SK-N-SH (cell line): ENCODE results near the gene UQCR10. TPM values are rescaled to one million over a fixed set of nuclear protein-coding genes. Genes with fewer than 3 reads are reported as not detected.

Source experiments
- CTCF ChIA-PET: fragments of 300-600, 350-600 bp; formaldehyde crosslinking; extraction: SDS; loops from one replicate; lab custom pipeline; 2021; lab: Yijun Ruan, JAX
- POLR2A ChIA-PET: fragments of 350-600 bp; sonication (Branson Sonifier 250); formaldehyde crosslinking; extraction: SDS; loops from one replicate; lab custom pipeline; 2020; ENCODE audit warnings: antibody characterized with exemption, inconsistent platforms; lab: Yijun Ruan, JAX
- DNase-seq: peaks from one replicate; pipeline ENCODE4 v3.0.0; 2012
- H2AFZ ChIP-seq: fragments of 200-600 bp; sonication (generic); 2 replicates; pipeline ENCODE4 v1.8.1; 2016; ENCODE audit warnings: antibody characterized with exemption, mild to moderate bottlenecking, low read depth
- H3F3A ChIP-seq: fragments of 200-600 bp; sonication (generic); replicated peaks from 2 replicates; pipeline ENCODE3; 2016; ENCODE audit warnings: antibody characterized with exemption, mild to moderate bottlenecking; ENCODE audit not compliant: insufficient read depth
- H3K27ac ChIP-seq, 2 experiments: fragments of 200-500 bp in 1 of 2; fragments of 200-600 bp in 1 of 2; sonication (Bioruptor generic) in 1 of 2; sonication (generic), shearing (Covaris generic) in 1 of 2; 2 replicates each; pipeline versions ENCODE4 v1.5.1 to v1.6.1; 2014 to 2016; ENCODE audit warnings: low read depth in 2 of 2, inconsistent platforms in 1 of 2, low read length in 1 of 2, mild to moderate bottlenecking in 1 of 2, mixed read lengths in 1 of 2
- H3K27me3 ChIP-seq: fragments of 200-600 bp; sonication (generic), shearing (Covaris generic); 2 replicates; pipeline ENCODE4 v1.6.1; 2016; ENCODE audit warnings: mixed run types; ENCODE audit not compliant: insufficient read depth
- H3K36me3 ChIP-seq, 2 experiments: fragments of 200-500 bp in 1 of 2; fragments of 200-600 bp in 1 of 2; sonication (Bioruptor generic) in 1 of 2; sonication (generic) in 1 of 2; replicated peaks in 1 of 2; 2 replicates each; pipeline versions ENCODE3 to v1.5.1; 2014 to 2016; ENCODE audit warnings: low read length in 1 of 2, mild to moderate bottlenecking in 1 of 2; ENCODE audit not compliant: insufficient read depth in 2 of 2, control insufficient read depth in 1 of 2
- H3K4me1 ChIP-seq, 2 experiments: fragments of 200-500 bp in 1 of 2; fragments of 200-600 bp in 1 of 2; sonication (Bioruptor generic) in 1 of 2; sonication (generic), shearing (Covaris generic) in 1 of 2; 2 replicates each; pipeline versions ENCODE4 v1.5.1 to v1.6.1; 2014 to 2016; ENCODE audit warnings: low read depth in 1 of 2, low read length in 1 of 2, mixed run types in 1 of 2; ENCODE audit not compliant: insufficient read depth in 2 of 2, control insufficient read depth in 1 of 2
- H3K4me2 ChIP-seq: fragments of 200-600 bp; sonication (generic), shearing (Covaris generic); 2 replicates; pipeline ENCODE4 v1.6.1; 2017; ENCODE audit warnings: mixed run types
- H3K4me3 ChIP-seq, 2 experiments: fragments of 200-500 bp in 1 of 2; fragments of 200-600 bp in 1 of 2; sonication (Bioruptor generic) in 1 of 2; sonication (generic), shearing (Covaris generic) in 1 of 2; 2 replicates each; pipeline versions ENCODE4 v1.5.1 to v1.8.1; 2014 to 2016; ENCODE audit warnings: low read depth in 2 of 2, inconsistent platforms in 1 of 2, low read length in 1 of 2, mild to moderate bottlenecking in 1 of 2, mixed read lengths in 1 of 2, moderate library complexity in 1 of 2
- H3K79me2 ChIP-seq: fragments of 200-600 bp; sonication (generic); 2 replicates; pipeline ENCODE4 v1.8.1; 2017; ENCODE audit warnings: mild to moderate bottlenecking; ENCODE audit not compliant: insufficient read depth
- H3K9ac ChIP-seq: fragments of 200-600 bp; sonication (generic); 2 replicates; pipeline ENCODE4 v1.6.1; 2017; ENCODE audit warnings: mixed run types
- H3K9me2 ChIP-seq: fragments of 200-600 bp; sonication (generic); 2 replicates; pipeline ENCODE4 v1.6.1; 2017; ENCODE audit warnings: mixed run types
- H3K9me3 ChIP-seq: fragments of 200-600 bp; sonication (generic); 2 replicates; pipeline ENCODE4 v1.6.1; 2017; ENCODE audit warnings: mixed run types, mild to moderate bottlenecking, moderate library complexity
- H4K20me1 ChIP-seq: fragments of 200-600 bp; sonication (generic); 2 replicates; pipeline ENCODE4 v1.6.1; 2017; ENCODE audit warnings: mild to moderate bottlenecking, mixed run types; ENCODE audit not compliant: insufficient read depth
- ELF1 ChIP-seq: IDR thresholded peaks from 2 replicates; pipeline ENCODE4 v1.4.0; 2012
- EZH2phosphoT487 ChIP-seq: fragments of 200-600 bp; sonication (generic); IDR thresholded peaks from 2 replicates; pipeline ENCODE4 v1.6.1; 2017; ENCODE audit warnings: low read depth, mixed run types, mild to moderate bottlenecking, antibody characterized with exemption, moderate library complexity, borderline replicate concordance
- FOSL2 ChIP-seq: IDR thresholded peaks from 2 replicates; pipeline ENCODE4 v1.4.0; 2012; ENCODE audit warnings: low read depth, mild to moderate bottlenecking, moderate library complexity, borderline replicate concordance
- FOXJ3 ChIP-seq: sonication (generic); formaldehyde crosslinking; IDR thresholded peaks from 2 replicates; pipeline ENCODE4 v1.5.1; 2020; ENCODE audit warnings: mild to moderate bottlenecking, missing genetic modification reagents
- NFIC ChIP-seq: IDR thresholded peaks from 2 replicates; pipeline ENCODE4 v1.4.0; 2012; ENCODE audit warnings: borderline replicate concordance
- NRF1 ChIP-seq: IDR thresholded peaks from 2 replicates; pipeline ENCODE4 v1.6.1; 2012; ENCODE audit warnings: low read depth, mild to moderate bottlenecking, low read length
- PBX3 ChIP-seq: IDR thresholded peaks from 2 replicates; pipeline ENCODE4; 2012
- RAD21 ChIP-seq: IDR thresholded peaks from 2 replicates; pipeline ENCODE4 v1.6.1; 2012; ENCODE audit warnings: mild to moderate bottlenecking, low read length
- RCOR1 ChIP-seq: fragments of 150-350 bp; IDR thresholded peaks from 2 replicates; pipeline ENCODE4 v1.6.1; 2017; ENCODE audit warnings: antibody characterized with exemption, low read length
- SIN3A ChIP-seq: IDR thresholded peaks from 2 replicates; pipeline ENCODE4 v1.6.1; 2012; ENCODE audit warnings: low read depth, mild to moderate bottlenecking, low read length, moderate library complexity, borderline replicate concordance
- SMC3 ChIP-seq: IDR thresholded peaks from 2 replicates; pipeline ENCODE4 v1.6.1; 2012; ENCODE audit warnings: low read depth, low read length, improper control_type of control experiment
- TAF1 ChIP-seq: IDR thresholded peaks from 2 replicates; pipeline ENCODE4 v1.6.1; 2012; ENCODE audit warnings: low read depth, mild to moderate bottlenecking, low read length, moderate library complexity, borderline replicate concordance
- TCF12 ChIP-seq: IDR thresholded peaks from 2 replicates; pipeline ENCODE4 v1.4.0; 2012
- TEAD4 ChIP-seq: IDR thresholded peaks from 2 replicates; pipeline ENCODE4 v1.4.0; 2012; ENCODE audit warnings: mild to moderate bottlenecking, borderline replicate concordance; ENCODE audit not compliant: insufficient read depth
- WGBS: methylation state at CpG from one replicate; pipeline ENCODE4 v1.1.6; 2017; ENCODE audit warnings: low lambda C conversion rate; 5-methylcytosine and 5-hydroxymethylcytosine counted together
- polyA plus RNA-seq, 3 experiments: library from polyadenylated mRNA; depleted of rRNA; stranded (reverse); fragments of >200 nt; gene quantifications; 2 replicates each; pipeline ENCODE4 v1.2.3, GENCODE V29; 2012
- TF ChIP-seq, protein P1 (sequence below): fragments of 150-350 bp; IDR thresholded peaks from 2 replicates; pipeline ENCODE4 v1.6.1; 2016; ENCODE audit warnings: mild to moderate bottlenecking, low read depth, low read length
- TF ChIP-seq, protein P2 (sequence below): IDR thresholded peaks from 2 replicates; pipeline ENCODE4 v1.4.0; 2012; ENCODE audit warnings: low read depth, borderline replicate concordance
- TF ChIP-seq, protein P3 (sequence below): fragments of 150-350 bp; IDR thresholded peaks from 2 replicates; pipeline ENCODE4 v1.6.1; 2017; ENCODE audit warnings: antibody characterized with exemption, low read length, low read depth, borderline replicate concordance

The UQCR10 gene
- polyA plus RNA-seq, 1 of the 3 experiments (the other 2 are of a cell fraction): 248 TPM

DNA sequence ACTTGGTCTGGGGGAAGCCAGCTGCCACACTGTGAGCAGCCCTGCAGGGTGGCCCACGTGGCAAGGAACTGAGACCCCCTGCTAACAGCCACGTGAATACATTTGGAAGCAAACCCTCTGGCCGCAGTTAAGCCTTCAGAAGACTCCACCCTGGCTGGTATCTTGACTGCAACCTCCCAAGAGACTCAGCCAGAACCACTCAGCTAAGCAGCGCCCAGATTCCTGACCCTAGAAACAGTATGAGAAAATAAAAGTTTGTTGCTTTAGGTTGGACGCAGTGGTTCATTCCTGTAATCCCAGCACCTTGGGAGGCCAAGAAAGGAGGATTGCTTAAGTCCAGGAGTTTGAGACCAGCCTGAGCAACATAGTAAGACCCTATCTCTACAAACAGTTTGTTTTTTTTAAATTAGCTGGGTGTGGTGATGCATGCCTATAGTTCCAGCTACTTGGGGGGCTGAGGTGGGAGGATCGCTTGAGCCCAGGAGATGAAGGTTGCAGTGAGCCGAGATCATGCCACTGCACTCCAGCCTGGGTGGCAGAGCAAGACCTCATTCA lies 9.0 kb upstream of the UQCR10 start:
- Histone ChIP-seq H3K36me3 (no peaks in the 10 kb centered on the region), H3K9me2 (no peaks in the 10 kb centered on the region), H3K4me2 (no peak overlapping the region), H3K27me3 (no peaks in the 10 kb centered on the region), H4K20me1 (no peaks in the 10 kb centered on the region), H3F3A (peaks cover 3% of the 10 kb centered on the region), H3K27ac (no peak overlapping the region), H3K79me2 (peaks cover 3% of the 10 kb centered on the region; the same call in 1 of the 2 replicates), H3K4me1 (no peaks in the 10 kb centered on the region), H2AFZ (no peak overlapping the region), H3K9ac (no peak overlapping the region), H3K9me3 (no peaks in the 10 kb centered on the region), H3K4me3 (no peak overlapping the region)
- DNase-seq: no peak
- no peak for TF ChIP-seq FOXJ3 (CRISPR knock-in tag)
- TF ChIP-seq RCOR1: no peak
- no peak for TF ChIP-seq NFIC
- no peak for TF ChIP-seq PBX3
- no peak for TF ChIP-seq SMC3
- TF ChIP-seq, protein P1, sequence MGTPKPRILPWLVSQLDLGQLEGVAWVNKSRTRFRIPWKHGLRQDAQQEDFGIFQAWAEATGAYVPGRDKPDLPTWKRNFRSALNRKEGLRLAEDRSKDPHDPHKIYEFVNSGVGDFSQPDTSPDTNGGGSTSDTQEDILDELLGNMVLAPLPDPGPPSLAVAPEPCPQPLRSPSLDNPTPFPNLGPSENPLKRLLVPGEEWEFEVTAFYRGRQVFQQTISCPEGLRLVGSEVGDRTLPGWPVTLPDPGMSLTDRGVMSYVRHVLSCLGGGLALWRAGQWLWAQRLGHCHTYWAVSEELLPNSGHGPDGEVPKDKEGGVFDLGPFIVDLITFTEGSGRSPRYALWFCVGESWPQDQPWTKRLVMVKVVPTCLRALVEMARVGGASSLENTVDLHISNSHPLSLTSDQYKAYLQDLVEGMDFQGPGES: no peak
- TF ChIP-seq ELF1: no peak
- TF ChIP-seq FOSL2: no peak
- no peak for TF ChIP-seq EZH2phosphoT487
- TF ChIP-seq TCF12: no peak
- TF ChIP-seq, protein P2, sequence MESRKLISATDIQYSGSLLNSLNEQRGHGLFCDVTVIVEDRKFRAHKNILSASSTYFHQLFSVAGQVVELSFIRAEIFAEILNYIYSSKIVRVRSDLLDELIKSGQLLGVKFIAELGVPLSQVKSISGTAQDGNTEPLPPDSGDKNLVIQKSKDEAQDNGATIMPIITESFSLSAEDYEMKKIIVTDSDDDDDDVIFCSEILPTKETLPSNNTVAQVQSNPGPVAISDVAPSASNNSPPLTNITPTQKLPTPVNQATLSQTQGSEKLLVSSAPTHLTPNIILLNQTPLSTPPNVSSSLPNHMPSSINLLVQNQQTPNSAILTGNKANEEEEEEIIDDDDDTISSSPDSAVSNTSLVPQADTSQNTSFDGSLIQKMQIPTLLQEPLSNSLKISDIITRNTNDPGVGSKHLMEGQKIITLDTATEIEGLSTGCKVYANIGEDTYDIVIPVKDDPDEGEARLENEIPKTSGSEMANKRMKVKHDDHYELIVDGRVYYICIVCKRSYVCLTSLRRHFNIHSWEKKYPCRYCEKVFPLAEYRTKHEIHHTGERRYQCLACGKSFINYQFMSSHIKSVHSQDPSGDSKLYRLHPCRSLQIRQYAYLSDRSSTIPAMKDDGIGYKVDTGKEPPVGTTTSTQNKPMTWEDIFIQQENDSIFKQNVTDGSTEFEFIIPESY: no peak
- TF ChIP-seq TEAD4: no peak
- TF ChIP-seq SIN3A: no peak
- no peak for TF ChIP-seq RAD21
- TF ChIP-seq TAF1: no peak
- TF ChIP-seq NRF1: no peak
- TF ChIP-seq, protein P3, sequence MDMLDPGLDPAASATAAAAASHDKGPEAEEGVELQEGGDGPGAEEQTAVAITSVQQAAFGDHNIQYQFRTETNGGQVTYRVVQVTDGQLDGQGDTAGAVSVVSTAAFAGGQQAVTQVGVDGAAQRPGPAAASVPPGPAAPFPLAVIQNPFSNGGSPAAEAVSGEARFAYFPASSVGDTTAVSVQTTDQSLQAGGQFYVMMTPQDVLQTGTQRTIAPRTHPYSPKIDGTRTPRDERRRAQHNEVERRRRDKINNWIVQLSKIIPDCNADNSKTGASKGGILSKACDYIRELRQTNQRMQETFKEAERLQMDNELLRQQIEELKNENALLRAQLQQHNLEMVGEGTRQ: no peak
- POLR2A ChIA-PET: interaction anchor here (0.6 kb wide), 1 partner anchor 19 kb away, joined by 3 read pairs; no protein-coding TSS in a partner anchor
- WGBS: 95% methylated on average over 5 of the region's 7 CpGs
- CTCF ChIA-PET: no interaction called here
